K562 (cell line): Measurements from ENCODE around the gene GABARAPL2. TPM values are rescaled to one million over a fixed set of nuclear protein-coding genes. Genes with fewer than 3 reads are reported as not detected.

Source experiments
- ADNP ChIP-seq: fragments of 200-800 bp; sonication (Bioruptor generic); IDR thresholded peaks from 2 replicates; pipeline ENCODE4 v1.6.1; 2016; ENCODE audit warnings: missing genetic modification characterization, missing compliant biosample characterization
- ILK ChIP-seq: fragments of 450-650 bp; IDR thresholded peaks from 2 replicates; pipeline ENCODE4 v1.6.1; 2016; ENCODE audit warnings: missing genetic modification characterization, low read depth, mild to moderate bottlenecking, missing compliant biosample characterization, moderate library complexity, borderline replicate concordance
- NKRF ChIP-seq: fragments of 450-650 bp; IDR thresholded peaks from 2 replicates; pipeline ENCODE4 v1.6.1; 2016; ENCODE audit warnings: borderline replicate concordance
- SIX5 ChIP-seq, 2 experiments: IDR thresholded peaks; 2 replicates each; pipeline ENCODE4 v1.6.1; 2011; ENCODE audit warnings: low read length in 2 of 2, borderline replicate concordance in 1 of 2, low read depth in 1 of 2, mild to moderate bottlenecking in 1 of 2, moderate library complexity in 1 of 2; ENCODE audit not compliant: insufficient read depth in 1 of 2
- SRSF9 ChIP-seq: fragments of 200-400 bp; formaldehyde crosslinking; IDR thresholded peaks from 2 replicates; pipeline ENCODE4 v1.6.1; 2017; ENCODE audit warnings: low read depth, low read length, borderline replicate concordance
- ZNF75A ChIP-seq: fragments of 450-650 bp; formaldehyde crosslinking; IDR thresholded peaks from 2 replicates; pipeline ENCODE4 v1.4.0; 2020; ENCODE audit warnings: mild to moderate bottlenecking
- polyA plus RNA-seq, 8 experiments: library from polyadenylated mRNA; depleted of rRNA in 4 of 8; stranded (reverse) in 5 of 8; unstranded in 3 of 8; fragments of >200 nt; fragmentation: Nextera tagmentation in 2 of 8; fragmentation: Illumina TruSeq in 1 of 8; extraction: Ambion mirVana in 2 of 8; extraction: Trizol in 1 of 8; gene quantifications; 2 replicates each; pipeline versions ENCODE4 v1.2.1 to v1.2.3, GENCODE V29; 2011 to 2014; ENCODE audit warnings: inconsistent platforms in 1 of 8, missing spikeins in 1 of 8
- total RNA-seq, 7 experiments: library from RNA; depleted of rRNA in 6 of 7; stranded (reverse); fragments of >200 nt in 6 of 7; fragmentation: Illumina TruSeq in 2 of 7; extraction: Trizol in 2 of 7; gene quantifications; 2 replicates each; pipeline versions ENCODE4 v1.2.1 to v1.2.3, GENCODE V29; 2011 to 2021; ENCODE audit warnings: low replicate concordance in 1 of 7
- TF ChIP-seq, protein P1 (sequence below): fragments of 200-600 bp; sonication (generic); IDR thresholded peaks from one replicate; pipeline ENCODE4 v1.6.1; 2012; ENCODE audit warnings: mild to moderate bottlenecking, low read depth, low read length, inconsistent platforms
- TF ChIP-seq, protein P2 (sequence below): fragments of 450-650 bp; formaldehyde crosslinking; IDR thresholded peaks from 2 replicates; pipeline ENCODE4 v1.4.0; 2022; ENCODE audit warnings: missing genetic modification characterization

Gene GABARAPL2
- total and polyA plus RNA-seq, 9 of the 15 experiments (the other 6 are each of a cell fraction or from before 2014, with no cell fraction given), result 42.1 to 288 (median 91.8) TPM

- TF ChIP-seq, protein P1, sequence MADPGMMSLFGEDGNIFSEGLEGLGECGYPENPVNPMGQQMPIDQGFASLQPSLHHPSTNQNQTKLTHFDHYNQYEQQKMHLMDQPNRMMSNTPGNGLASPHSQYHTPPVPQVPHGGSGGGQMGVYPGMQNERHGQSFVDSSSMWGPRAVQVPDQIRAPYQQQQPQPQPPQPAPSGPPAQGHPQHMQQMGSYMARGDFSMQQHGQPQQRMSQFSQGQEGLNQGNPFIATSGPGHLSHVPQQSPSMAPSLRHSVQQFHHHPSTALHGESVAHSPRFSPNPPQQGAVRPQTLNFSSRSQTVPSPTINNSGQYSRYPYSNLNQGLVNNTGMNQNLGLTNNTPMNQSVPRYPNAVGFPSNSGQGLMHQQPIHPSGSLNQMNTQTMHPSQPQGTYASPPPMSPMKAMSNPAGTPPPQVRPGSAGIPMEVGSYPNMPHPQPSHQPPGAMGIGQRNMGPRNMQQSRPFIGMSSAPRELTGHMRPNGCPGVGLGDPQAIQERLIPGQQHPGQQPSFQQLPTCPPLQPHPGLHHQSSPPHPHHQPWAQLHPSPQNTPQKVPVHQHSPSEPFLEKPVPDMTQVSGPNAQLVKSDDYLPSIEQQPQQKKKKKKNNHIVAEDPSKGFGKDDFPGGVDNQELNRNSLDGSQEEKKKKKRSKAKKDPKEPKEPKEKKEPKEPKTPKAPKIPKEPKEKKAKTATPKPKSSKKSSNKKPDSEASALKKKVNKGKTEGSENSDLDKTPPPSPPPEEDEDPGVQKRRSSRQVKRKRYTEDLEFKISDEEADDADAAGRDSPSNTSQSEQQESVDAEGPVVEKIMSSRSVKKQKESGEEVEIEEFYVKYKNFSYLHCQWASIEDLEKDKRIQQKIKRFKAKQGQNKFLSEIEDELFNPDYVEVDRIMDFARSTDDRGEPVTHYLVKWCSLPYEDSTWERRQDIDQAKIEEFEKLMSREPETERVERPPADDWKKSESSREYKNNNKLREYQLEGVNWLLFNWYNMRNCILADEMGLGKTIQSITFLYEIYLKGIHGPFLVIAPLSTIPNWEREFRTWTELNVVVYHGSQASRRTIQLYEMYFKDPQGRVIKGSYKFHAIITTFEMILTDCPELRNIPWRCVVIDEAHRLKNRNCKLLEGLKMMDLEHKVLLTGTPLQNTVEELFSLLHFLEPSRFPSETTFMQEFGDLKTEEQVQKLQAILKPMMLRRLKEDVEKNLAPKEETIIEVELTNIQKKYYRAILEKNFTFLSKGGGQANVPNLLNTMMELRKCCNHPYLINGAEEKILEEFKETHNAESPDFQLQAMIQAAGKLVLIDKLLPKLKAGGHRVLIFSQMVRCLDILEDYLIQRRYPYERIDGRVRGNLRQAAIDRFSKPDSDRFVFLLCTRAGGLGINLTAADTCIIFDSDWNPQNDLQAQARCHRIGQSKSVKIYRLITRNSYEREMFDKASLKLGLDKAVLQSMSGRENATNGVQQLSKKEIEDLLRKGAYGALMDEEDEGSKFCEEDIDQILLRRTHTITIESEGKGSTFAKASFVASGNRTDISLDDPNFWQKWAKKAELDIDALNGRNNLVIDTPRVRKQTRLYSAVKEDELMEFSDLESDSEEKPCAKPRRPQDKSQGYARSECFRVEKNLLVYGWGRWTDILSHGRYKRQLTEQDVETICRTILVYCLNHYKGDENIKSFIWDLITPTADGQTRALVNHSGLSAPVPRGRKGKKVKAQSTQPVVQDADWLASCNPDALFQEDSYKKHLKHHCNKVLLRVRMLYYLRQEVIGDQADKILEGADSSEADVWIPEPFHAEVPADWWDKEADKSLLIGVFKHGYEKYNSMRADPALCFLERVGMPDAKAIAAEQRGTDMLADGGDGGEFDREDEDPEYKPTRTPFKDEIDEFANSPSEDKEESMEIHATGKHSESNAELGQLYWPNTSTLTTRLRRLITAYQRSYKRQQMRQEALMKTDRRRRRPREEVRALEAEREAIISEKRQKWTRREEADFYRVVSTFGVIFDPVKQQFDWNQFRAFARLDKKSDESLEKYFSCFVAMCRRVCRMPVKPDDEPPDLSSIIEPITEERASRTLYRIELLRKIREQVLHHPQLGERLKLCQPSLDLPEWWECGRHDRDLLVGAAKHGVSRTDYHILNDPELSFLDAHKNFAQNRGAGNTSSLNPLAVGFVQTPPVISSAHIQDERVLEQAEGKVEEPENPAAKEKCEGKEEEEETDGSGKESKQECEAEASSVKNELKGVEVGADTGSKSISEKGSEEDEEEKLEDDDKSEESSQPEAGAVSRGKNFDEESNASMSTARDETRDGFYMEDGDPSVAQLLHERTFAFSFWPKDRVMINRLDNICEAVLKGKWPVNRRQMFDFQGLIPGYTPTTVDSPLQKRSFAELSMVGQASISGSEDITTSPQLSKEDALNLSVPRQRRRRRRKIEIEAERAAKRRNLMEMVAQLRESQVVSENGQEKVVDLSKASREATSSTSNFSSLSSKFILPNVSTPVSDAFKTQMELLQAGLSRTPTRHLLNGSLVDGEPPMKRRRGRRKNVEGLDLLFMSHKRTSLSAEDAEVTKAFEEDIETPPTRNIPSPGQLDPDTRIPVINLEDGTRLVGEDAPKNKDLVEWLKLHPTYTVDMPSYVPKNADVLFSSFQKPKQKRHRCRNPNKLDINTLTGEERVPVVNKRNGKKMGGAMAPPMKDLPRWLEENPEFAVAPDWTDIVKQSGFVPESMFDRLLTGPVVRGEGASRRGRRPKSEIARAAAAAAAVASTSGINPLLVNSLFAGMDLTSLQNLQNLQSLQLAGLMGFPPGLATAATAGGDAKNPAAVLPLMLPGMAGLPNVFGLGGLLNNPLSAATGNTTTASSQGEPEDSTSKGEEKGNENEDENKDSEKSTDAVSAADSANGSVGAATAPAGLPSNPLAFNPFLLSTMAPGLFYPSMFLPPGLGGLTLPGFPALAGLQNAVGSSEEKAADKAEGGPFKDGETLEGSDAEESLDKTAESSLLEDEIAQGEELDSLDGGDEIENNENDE, result no peak
- TF ChIP-seq ZNF75A (CRISPR knock-in tag) (no peak), ILK (tag) (no peak), SRSF9 (no peak), ADNP (no peak), SIX5 (IDR thresholded peaks at IDR 0.05; ENCODE audit: borderline replicate concordance in 1 of 2, insufficient read depth in 1 of 2, low read depth in 1 of 2, low read length in 2 of 2) (no peak), NKRF (no peak)
- TF ChIP-seq, protein P2, sequence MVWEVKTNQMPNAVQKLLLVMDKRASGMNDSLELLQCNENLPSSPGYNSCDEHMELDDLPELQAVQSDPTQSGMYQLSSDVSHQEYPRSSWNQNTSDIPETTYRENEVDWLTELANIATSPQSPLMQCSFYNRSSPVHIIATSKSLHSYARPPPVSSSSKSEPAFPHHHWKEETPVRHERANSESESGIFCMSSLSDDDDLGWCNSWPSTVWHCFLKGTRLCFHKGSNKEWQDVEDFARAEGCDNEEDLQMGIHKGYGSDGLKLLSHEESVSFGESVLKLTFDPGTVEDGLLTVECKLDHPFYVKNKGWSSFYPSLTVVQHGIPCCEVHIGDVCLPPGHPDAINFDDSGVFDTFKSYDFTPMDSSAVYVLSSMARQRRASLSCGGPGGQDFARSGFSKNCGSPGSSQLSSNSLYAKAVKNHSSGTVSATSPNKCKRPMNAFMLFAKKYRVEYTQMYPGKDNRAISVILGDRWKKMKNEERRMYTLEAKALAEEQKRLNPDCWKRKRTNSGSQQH (CRISPR knock-in tag), result no peak
These were observed 50.4 kb downstream of the GABARAPL2 start (continued) for GRCh38 chr16:75616521-75617010.
